ENCODE results near the gene IRGC.

- no peak for TF ChIP-seq ZNF8 (CRISPR knock-in tag; IDR thresholded peaks at IDR 0.05)
- TF ChIP-seq, protein P1, sequence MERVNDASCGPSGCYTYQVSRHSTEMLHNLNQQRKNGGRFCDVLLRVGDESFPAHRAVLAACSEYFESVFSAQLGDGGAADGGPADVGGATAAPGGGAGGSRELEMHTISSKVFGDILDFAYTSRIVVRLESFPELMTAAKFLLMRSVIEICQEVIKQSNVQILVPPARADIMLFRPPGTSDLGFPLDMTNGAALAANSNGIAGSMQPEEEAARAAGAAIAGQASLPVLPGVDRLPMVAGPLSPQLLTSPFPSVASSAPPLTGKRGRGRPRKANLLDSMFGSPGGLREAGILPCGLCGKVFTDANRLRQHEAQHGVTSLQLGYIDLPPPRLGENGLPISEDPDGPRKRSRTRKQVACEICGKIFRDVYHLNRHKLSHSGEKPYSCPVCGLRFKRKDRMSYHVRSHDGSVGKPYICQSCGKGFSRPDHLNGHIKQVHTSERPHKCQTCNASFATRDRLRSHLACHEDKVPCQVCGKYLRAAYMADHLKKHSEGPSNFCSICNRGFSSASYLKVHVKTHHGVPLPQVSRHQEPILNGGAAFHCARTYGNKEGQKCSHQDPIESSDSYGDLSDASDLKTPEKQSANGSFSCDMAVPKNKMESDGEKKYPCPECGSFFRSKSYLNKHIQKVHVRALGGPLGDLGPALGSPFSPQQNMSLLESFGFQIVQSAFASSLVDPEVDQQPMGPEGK (CRISPR knock-in tag; IDR thresholded peaks at IDR 0.05; ENCODE audit: borderline replicate concordance): no peak
- no peak for TF ChIP-seq CREB5 (CRISPR knock-in tag; IDR thresholded peaks at IDR 0.05; ENCODE audit: low read depth)
- no peak for TF ChIP-seq RARB (CRISPR knock-in tag; IDR thresholded peaks at IDR 0.05)
These were observed 38.3 kb downstream of the IRGC start for GRCh38 chr19:43754253-43754502.
